Transverse colon (tissue), 4 donors: Measurements from ENCODE around the gene TAS1R3. TPM values are rescaled to one million over a fixed set of nuclear protein-coding genes. Genes with fewer than 3 reads are reported as not detected.
A peak's percentile ranks its signal among the peaks of the same experiment; 100 is the strongest.

Experiments used
- DNase-seq: peaks from one replicate; pipeline ENCODE4 v3.0.0-alpha.2; 2019
- H3K27ac ChIP-seq, 4 donors: fragments of 200-600 bp; sonication (generic); 2 replicates each; pipeline ENCODE4 v1.5.1; 2016 to 2018; ENCODE audit warnings: inconsistent platforms in 4 of 4
- H3K27me3 ChIP-seq: fragments of 200-600 bp; sonication (generic); 2 replicates; pipeline ENCODE4 v1.5.1; 2017; ENCODE audit warnings: inconsistent platforms
- H3K36me3 ChIP-seq, 4 donors: fragments of 200-600 bp; sonication (generic); 2 replicates each; pipeline ENCODE4 v1.5.1; 2017 to 2019; ENCODE audit warnings: inconsistent platforms in 4 of 4
- H3K4me1 ChIP-seq, 4 donors: fragments of 200-600 bp; sonication (generic); 2 replicates each; pipeline ENCODE4 v1.5.1; 2017 to 2020; ENCODE audit warnings: inconsistent platforms in 4 of 4
- H3K4me3 ChIP-seq, 4 donors: fragments of 200-600 bp; sonication (generic); 1 replicate in 1 of 4; 2 replicates in 3 of 4; pipeline versions ENCODE4 v1.5.1 to v1.6.1; 2017 to 2019; ENCODE audit warnings: inconsistent platforms in 4 of 4
- H3K9me3 ChIP-seq, 2 donors: fragments of 200-600 bp; sonication (generic); 2 replicates each; pipeline ENCODE4 v1.5.1; 2017 to 2019; ENCODE audit warnings: inconsistent platforms in 2 of 2
- EP300 ChIP-seq: sonication (generic); formaldehyde crosslinking; IDR thresholded peaks from one replicate; pipeline ENCODE4 v1.6.1; 2017; ENCODE audit warnings: antibody characterized with exemption, low read depth
- POLR2A ChIP-seq: fragments of 450-650 bp; IDR thresholded peaks from one replicate; pipeline ENCODE4 v1.6.1; 2016; ENCODE audit warnings: antibody characterized with exemption, mild to moderate bottlenecking, moderate library complexity
- POLR2AphosphoS5 ChIP-seq, 3 donors: sonication (generic); formaldehyde crosslinking; IDR thresholded peaks; one replicate each; pipeline ENCODE4 v1.6.1; 2016; ENCODE audit warnings: antibody characterized with exemption in 3 of 3
- WGBS, 2 donors: methylation state at CpG; one replicate each; pipeline ENCODE4 v1.1.5; 2018; ENCODE audit warnings: low coverage in 1 of 2; 5-methylcytosine and 5-hydroxymethylcytosine counted together
- in situ Hi-C, 4 donors: fragments of 200-750 bp; cut with MboI; loops; one replicate each; pipeline versions ENCODE4 v1.15.0 to v1.15.1; 2017; ENCODE audit warnings: low sequenced_read_pairs in 3 of 4, low pct_ligation_motif_present in 1 of 4, low pct_unique_long_range_greater_than_20kb in 1 of 4
- intact Hi-C: fragments of 100-400 bp; cut with DNase I; formaldehyde crosslinking; loops from one replicate; pipeline ENCODE4 v1.15.1; 2023; ENCODE audit warnings: low total_unique reads
- total RNA-seq, 4 donors: library from RNA; depleted of rRNA; stranded (reverse); fragments of >200 nt; gene quantifications; one replicate each; pipeline ENCODE4 v1.1.0, GENCODE V29; 2016
- TF ChIP-seq, protein P1 (sequence below), 5 experiments: fragments of 200-600 bp in 3 of 5; fragments of 450-650 bp in 2 of 5; sonication (generic) in 3 of 5; IDR thresholded peaks; 1 replicate in 2 of 5; 2 replicates in 3 of 5; pipeline ENCODE4 v1.5.1; 2016 to 2017; ENCODE audit warnings: antibody characterized with exemption in 5 of 5, inconsistent platforms in 3 of 5, mild to moderate bottlenecking in 2 of 5, moderate library complexity in 1 of 5

TAS1R3 gene
- total RNA-seq, 4 donors from 2014 or later: 0.40 to 2.0 (median 1.9) TPM; not detected in 1

GRCh38 chr1:1356166-1356795 lies 25.2 kb downstream of the TAS1R3 start:
- in situ Hi-C loops: no loop called here
- Histone ChIP-seq H3K27ac (peak overlapping the region; percentile 86 to 92 (median 89)), H3K27me3 (peaks cover 70% of the 10 kb centered on the region), H3K9me3 (no peaks in the 10 kb centered on the region), H3K4me3 (peak overlapping the region in 3 of 4 donors; percentile 39 to 54 (median 40)), H3K4me1 (peaks cover 24 to 72% (median 41%) of the 10 kb centered on the region in 4 donors), H3K36me3 (no peaks in the 10 kb centered on the region)
- intact Hi-C loops: loop anchor here (2.0 kb wide), 1 partner anchor 19 kb away; the partner anchor contains the start of gene AURKAIP1
- DNase-seq: no peak
- TF ChIP-seq, protein P1, sequence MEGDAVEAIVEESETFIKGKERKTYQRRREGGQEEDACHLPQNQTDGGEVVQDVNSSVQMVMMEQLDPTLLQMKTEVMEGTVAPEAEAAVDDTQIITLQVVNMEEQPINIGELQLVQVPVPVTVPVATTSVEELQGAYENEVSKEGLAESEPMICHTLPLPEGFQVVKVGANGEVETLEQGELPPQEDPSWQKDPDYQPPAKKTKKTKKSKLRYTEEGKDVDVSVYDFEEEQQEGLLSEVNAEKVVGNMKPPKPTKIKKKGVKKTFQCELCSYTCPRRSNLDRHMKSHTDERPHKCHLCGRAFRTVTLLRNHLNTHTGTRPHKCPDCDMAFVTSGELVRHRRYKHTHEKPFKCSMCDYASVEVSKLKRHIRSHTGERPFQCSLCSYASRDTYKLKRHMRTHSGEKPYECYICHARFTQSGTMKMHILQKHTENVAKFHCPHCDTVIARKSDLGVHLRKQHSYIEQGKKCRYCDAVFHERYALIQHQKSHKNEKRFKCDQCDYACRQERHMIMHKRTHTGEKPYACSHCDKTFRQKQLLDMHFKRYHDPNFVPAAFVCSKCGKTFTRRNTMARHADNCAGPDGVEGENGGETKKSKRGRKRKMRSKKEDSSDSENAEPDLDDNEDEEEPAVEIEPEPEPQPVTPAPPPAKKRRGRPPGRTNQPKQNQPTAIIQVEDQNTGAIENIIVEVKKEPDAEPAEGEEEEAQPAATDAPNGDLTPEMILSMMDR (IDR thresholded peaks at IDR 0.05): no peak
- TF ChIP-seq POLR2A (no peak), EP300 (no peak)
- whole genome bisulfite sequencing, 2 donors: 20% methylated on average over 8 of the region's 8 CpGs; no CpG with 5 or more reads in 1 of the 2 donors

- peak overlapping the region; percentile 24 to 54 (median 40) for H3K4me3 ChIP-seq
- H3K9me3 ChIP-seq: no peaks in the 10 kb centered on the region
- peaks cover 70% of the 10 kb centered on the region for H3K27me3 ChIP-seq
- H3K27ac ChIP-seq: peak overlapping the region; percentile 86 to 92 (median 89)
- intact Hi-C loops (loop anchor here (2.0 kb wide), 1 partner anchor 18 kb away; the partner anchor contains the start of gene AURKAIP1), in situ Hi-C loops (no loop called here)
- TF ChIP-seq POLR2AphosphoS5 (IDR thresholded peaks at IDR 0.05): no peak
- no peak for DNase-seq
- peaks cover 24 to 72% (median 40%) of the 10 kb centered on the region in 4 donors for H3K4me1 ChIP-seq
- WGBS, 2 donors: 29 to 37% methylated on average over 7 to 26 of the region's 26 CpGs
- no peaks in the 10 kb centered on the region for H3K36me3 ChIP-seq
Measured at GRCh38 chr1:1356796-1357401, 25.8 kb downstream of the TAS1R3 start.

DNA sequence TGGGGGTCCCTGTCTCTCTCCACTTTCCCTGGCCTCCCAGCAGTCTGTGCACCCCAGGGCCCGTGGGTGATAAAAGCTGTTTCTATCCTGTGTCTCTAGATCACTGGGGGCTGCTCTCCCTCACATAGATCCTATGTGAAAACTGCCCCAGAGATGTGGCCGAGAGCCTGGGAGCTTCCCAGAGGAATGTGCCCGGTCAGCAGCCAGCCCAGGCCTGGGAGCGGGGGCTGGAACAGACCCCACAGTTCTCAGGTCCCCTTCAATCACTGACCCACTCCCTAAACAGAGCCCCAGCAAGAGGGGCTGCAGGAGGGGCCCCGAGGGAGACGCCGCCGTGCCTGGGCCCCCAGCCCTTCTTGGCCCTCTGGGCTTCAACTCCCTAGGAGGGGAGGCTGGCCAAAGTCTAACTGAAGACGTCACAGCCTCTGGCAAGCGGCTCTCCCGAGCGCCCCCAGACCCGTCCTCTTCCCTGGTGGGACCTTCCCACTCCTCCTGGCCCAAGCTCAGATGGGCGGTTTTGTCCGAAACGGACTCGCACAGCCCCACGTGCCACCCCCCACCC lies 26.9 kb downstream of the TAS1R3 start:
- WGBS, 2 donors: 26% methylated on average over 17 of the region's 18 CpGs; no CpG with 5 or more reads in 1 of the 2 donors
- H3K9me3 ChIP-seq: no peaks in the 10 kb centered on the region
- TF ChIP-seq EP300 (no peak), POLR2AphosphoS5 (IDR thresholded peaks at IDR 0.05) (no peak), POLR2A (no peak)
- TF ChIP-seq, protein P1 (IDR thresholded peaks at IDR 0.05): no peak
- peak overlapping the region; percentile 15 to 54 (median 40) for H3K4me3 ChIP-seq
- no peaks in the 10 kb centered on the region for H3K36me3 ChIP-seq
- H3K27me3 ChIP-seq: peaks cover 68% of the 10 kb centered on the region
- intact Hi-C loops: loop anchor here (2.0 kb wide), 1 partner anchor 17 kb away; the partner anchor contains the start of gene AURKAIP1
- no peak for DNase-seq
- H3K27ac ChIP-seq: peak overlapping the region; percentile 86 to 92 (median 89)
- in situ Hi-C loops: no loop called here
- peaks cover 23 to 76% (median 40%) of the 10 kb centered on the region in 4 donors for H3K4me1 ChIP-seq

GRCh38 chr1:1358433-1359271 lies 27.6 kb downstream of the TAS1R3 start, which contains the start of gene MXRA8:
MXRA8 (minus strand) TSS chr1:1358555; CDS start chr1:1358504, 51 bp downstream.
- intact Hi-C loops: no loop called here
- 12% methylated on average over 14 of the region's 29 CpGs; no CpG with 5 or more reads in 1 of the 2 donors for WGBS, 2 donors
- Histone ChIP-seq H3K9me3 (no peaks in the 10 kb centered on the region), H3K4me3 (peak within 1 kb of the TSS; percentile 19 to 54 (median 40)), H3K4me1 (peaks cover 16 to 70% (median 37%) of the 10 kb centered on the region in 4 donors), H3K36me3 (no peaks in the 10 kb centered on the region), H3K27me3 (peaks cover 61% of the 10 kb centered on the region), H3K27ac (peak within 1 kb of the TSS; percentile 86 to 92 (median 89))
- TF ChIP-seq, protein P1 (IDR thresholded peaks at IDR 0.05): no peak
- TF ChIP-seq POLR2A: peak; percentile 33
- TF ChIP-seq POLR2AphosphoS5 (IDR thresholded peaks at IDR 0.05): peak; percentile 26 to 71 (median 62)
- DNase-seq: peak; percentile 68
- in situ Hi-C loops: no loop called here
